Ureter (tissue), 1 donor: ENCODE results near the gene ZBTB34. TPM values are rescaled to one million over a fixed set of nuclear protein-coding genes. Genes with fewer than 3 reads are reported as not detected.
A peak's percentile ranks its signal among the peaks of the same experiment; 100 is the strongest.

Experiments
- DNase-seq: peaks from one replicate; pipeline ENCODE4 v3.0.0-alpha.2; 2020; ENCODE audit warnings: low spot score
- total RNA-seq: library from RNA; stranded (reverse); gene quantifications from one replicate; pipeline ENCODE4 v1.2.4, GENCODE V29; 2023
- donor health status: DM: yes; HTN: yes; CAD: no.

The ZBTB34 gene
- total RNA-seq, 1 donor from 2014 or later, result 10.1 TPM

GRCh38 chr9:126842977-126843799 is 17.3 kb upstream of the ZBTB34 start:
- no peak for DNase-seq

GRCh38 chr9:126844085-126844484 is 16.4 kb upstream of the ZBTB34 start:
- DNase-seq, result no peak

- DNase-seq, result no peak
Observed at GRCh38 chr9:126847051-126847450, 13.4 kb upstream of the ZBTB34 start.

GRCh38 chr9:126849591-126850225 is 10.7 kb upstream of the ZBTB34 start:
- DNase-seq, result no peak

- DNase-seq, result no peak
Observed at GRCh38 chr9:126851286-126851880, 9.1 kb upstream of the ZBTB34 start.

- DNase-seq, result no peak
Observed at GRCh38 chr9:126852086-126852688, 8.3 kb upstream of the ZBTB34 start.

- DNase-seq, result no peak
Observed at GRCh38 chr9:126853667-126854066, 6.8 kb upstream of the ZBTB34 start.

- no peak for DNase-seq
Observed at GRCh38 chr9:126854734-126855133, 5.7 kb upstream of the ZBTB34 start.

GRCh38 chr9:126856326-126856877 is 4.0 kb upstream of the ZBTB34 start:
- DNase-seq, result no peak

GRCh38 chr9:126857261-126857960 is 3.0 kb upstream of the ZBTB34 start:
- DNase-seq, result no peak

GRCh38 chr9:126859111-126859510 is 1.3 kb upstream of the ZBTB34 start:
- no peak for DNase-seq

GRCh38 chr9:126860757-126861466 is 473 bp downstream of the ZBTB34 start:
- no peak for DNase-seq

- DNase-seq, result no peak
Observed at GRCh38 chr9:126861707-126862103, 1.3 kb downstream of the ZBTB34 start.

GRCh38 chr9:126862104-126862761 is 1.8 kb downstream of the ZBTB34 start:
- peak; percentile 53 for DNase-seq

GRCh38 chr9:126864771-126865170 is 4.3 kb downstream of the ZBTB34 start:
- DNase-seq, result no peak

GRCh38 chr9:126869368-126869767 is 8.9 kb downstream of the ZBTB34 start:
- DNase-seq, result no peak

GRCh38 chr9:126872516-126872915 is 12.1 kb downstream of the ZBTB34 start:
- no peak for DNase-seq

- no peak for DNase-seq
Observed at GRCh38 chr9:126874546-126875314, 14.3 kb downstream of the ZBTB34 start.

- no peak for DNase-seq
Observed at GRCh38 chr9:126875756-126876510, 15.5 kb downstream of the ZBTB34 start.
